Peyer's patch (tissue), 4 donors: ENCODE measurements around the gene KCNMA1. TPM values are rescaled to one million over a fixed set of nuclear protein-coding genes. Genes with fewer than 3 reads are reported as not detected.

Source experiments
- DNase-seq, 3 donors: peaks; one replicate each; pipeline ENCODE4 v3.0.0-alpha.2; 2017 to 2019
- H3K27ac ChIP-seq, 4 donors: fragments of 200-600 bp; sonication (generic); one replicate each; pipeline ENCODE4 v1.5.1; 2016 to 2019
- H3K27me3 ChIP-seq, 2 donors: fragments of 200-600 bp; sonication (generic); one replicate each; pipeline ENCODE4 v1.5.1; 2019
- H3K36me3 ChIP-seq, 3 donors: fragments of 200-600 bp; sonication (generic); one replicate each; pipeline ENCODE4 v1.5.1; 2016 to 2019
- H3K4me1 ChIP-seq, 4 donors: fragments of 200-600 bp; sonication (generic); one replicate each; pipeline ENCODE4 v1.5.1; 2016 to 2019
- H3K4me3 ChIP-seq, 4 donors: fragments of 200-600 bp; sonication (generic); 1 replicate in 3 of 4; 2 replicates in 1 of 4; pipeline ENCODE4 v1.5.1; 2016 to 2019; ENCODE audit warnings: mild to moderate bottlenecking in 1 of 4
- H3K9me3 ChIP-seq, 4 donors: fragments of 200-600 bp; sonication (generic); one replicate each; pipeline ENCODE4 v1.5.1; 2016 to 2019; ENCODE audit warnings: mild to moderate bottlenecking in 1 of 4
- POLR2A ChIP-seq, 2 donors: fragments of 450-650 bp; IDR thresholded peaks; one replicate each; pipeline ENCODE4 v1.5.1; 2017; ENCODE audit warnings: antibody characterized with exemption in 2 of 2, mild to moderate bottlenecking in 2 of 2, moderate library complexity in 2 of 2
- total RNA-seq, 4 donors: library from RNA; depleted of rRNA; stranded (reverse); fragments of >200 nt; gene quantifications; one replicate each; pipeline ENCODE4 v1.1.0, GENCODE V29; 2016
- TF ChIP-seq, protein P1 (sequence below), 6 experiments: fragments of 450-650 bp in 4 of 6; fragments of 200-600 bp in 2 of 6; sonication (generic) in 1 of 6; IDR thresholded peaks; one replicate each; pipeline ENCODE4 v1.5.1; 2017 to 2019; ENCODE audit warnings: antibody characterized with exemption in 6 of 6, mild to moderate bottlenecking in 3 of 6, moderate library complexity in 1 of 6

KCNMA1 gene
- total RNA-seq, 4 donors from 2014 or later = 17.8 to 29.1 (median 23.9) TPM

DNA sequence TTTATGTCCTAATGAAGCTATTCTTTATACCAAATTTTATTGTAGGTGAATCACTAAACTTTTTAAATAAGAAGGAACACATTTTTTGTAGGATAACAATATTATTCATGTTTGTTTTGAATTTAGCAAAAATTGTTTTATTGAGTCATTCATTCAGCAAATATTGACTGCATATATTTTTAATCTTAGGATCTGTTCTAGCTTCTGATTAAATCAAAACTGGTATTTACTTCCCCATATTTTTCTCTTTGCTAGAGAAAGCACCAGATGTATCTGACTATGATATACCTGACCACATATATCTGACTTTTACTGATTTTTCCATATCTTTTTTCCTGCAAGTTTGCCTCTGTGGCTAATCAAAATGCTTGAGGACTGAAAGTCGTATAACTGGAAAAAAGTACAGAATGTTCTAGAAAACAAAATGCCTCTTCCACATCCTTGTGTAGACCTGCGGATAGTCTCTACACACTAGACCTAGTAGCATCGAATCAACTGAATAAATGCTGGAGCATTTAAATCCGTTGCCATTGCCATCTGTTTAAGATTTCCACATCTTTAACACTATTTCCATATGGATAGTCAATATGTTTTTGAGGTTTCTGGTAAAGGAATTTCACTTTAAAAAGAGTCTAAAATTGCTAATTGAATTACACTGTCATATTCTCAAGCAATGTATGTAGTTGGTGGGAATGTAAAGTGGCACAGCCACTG, 594.7 kb downstream of the KCNMA1 start:
- Histone ChIP-seq H3K27ac (no peak overlapping the region), H3K4me3 (no peak overlapping the region), H3K4me1 (no peaks in the 10 kb centered on the region), H3K36me3 (no peaks in the 10 kb centered on the region), H3K27me3 (no peaks in the 10 kb centered on the region), H3K9me3 (no peaks in the 10 kb centered on the region)
- TF ChIP-seq, protein P1, sequence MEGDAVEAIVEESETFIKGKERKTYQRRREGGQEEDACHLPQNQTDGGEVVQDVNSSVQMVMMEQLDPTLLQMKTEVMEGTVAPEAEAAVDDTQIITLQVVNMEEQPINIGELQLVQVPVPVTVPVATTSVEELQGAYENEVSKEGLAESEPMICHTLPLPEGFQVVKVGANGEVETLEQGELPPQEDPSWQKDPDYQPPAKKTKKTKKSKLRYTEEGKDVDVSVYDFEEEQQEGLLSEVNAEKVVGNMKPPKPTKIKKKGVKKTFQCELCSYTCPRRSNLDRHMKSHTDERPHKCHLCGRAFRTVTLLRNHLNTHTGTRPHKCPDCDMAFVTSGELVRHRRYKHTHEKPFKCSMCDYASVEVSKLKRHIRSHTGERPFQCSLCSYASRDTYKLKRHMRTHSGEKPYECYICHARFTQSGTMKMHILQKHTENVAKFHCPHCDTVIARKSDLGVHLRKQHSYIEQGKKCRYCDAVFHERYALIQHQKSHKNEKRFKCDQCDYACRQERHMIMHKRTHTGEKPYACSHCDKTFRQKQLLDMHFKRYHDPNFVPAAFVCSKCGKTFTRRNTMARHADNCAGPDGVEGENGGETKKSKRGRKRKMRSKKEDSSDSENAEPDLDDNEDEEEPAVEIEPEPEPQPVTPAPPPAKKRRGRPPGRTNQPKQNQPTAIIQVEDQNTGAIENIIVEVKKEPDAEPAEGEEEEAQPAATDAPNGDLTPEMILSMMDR (IDR thresholded peaks at IDR 0.05) = no peak
- no peak for TF ChIP-seq POLR2A (IDR thresholded peaks at IDR 0.05)
- no peak for DNase-seq

DNA sequence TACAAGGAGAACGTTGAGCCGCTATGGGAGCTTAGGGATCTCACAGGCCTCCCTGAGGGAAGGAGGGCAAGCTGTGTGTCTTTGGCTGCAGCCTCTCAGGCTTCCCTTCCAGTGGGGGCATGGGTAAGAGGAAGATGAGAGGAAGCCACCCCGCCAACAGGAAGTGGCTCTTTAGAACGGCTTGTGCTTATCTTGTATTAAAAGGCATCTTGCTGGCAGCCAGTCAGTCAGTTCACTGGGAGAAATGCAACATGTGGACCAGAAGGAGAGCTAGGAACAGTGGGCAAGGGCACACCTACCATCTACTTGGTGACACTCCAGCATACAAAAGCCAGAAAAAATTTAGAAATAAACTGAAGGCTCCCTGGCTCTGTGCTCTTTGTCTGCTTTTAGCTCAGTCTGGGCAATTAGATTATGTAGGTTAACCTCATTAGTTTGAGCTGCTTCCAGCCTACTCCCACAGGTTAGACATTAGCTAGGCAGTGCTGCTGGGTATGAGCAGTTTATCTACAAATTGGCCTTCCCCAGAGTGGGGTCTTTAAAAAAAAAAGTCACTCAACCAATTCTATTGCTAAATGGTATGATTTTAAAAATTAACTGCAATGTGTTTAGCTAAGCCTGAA, 595.9 kb downstream of the KCNMA1 start:
- Histone ChIP-seq H3K36me3 (no peaks in the 10 kb centered on the region), H3K4me1 (no peaks in the 10 kb centered on the region), H3K4me3 (no peak overlapping the region), H3K9me3 (no peaks in the 10 kb centered on the region), H3K27me3 (no peaks in the 10 kb centered on the region), H3K27ac (no peak overlapping the region)
- TF ChIP-seq POLR2A (IDR thresholded peaks at IDR 0.05) = no peak
- TF ChIP-seq, protein P1 (IDR thresholded peaks at IDR 0.05) = no peak
- DNase-seq = peak in 2 of 3 donors; percentile 17 to 53

DNA sequence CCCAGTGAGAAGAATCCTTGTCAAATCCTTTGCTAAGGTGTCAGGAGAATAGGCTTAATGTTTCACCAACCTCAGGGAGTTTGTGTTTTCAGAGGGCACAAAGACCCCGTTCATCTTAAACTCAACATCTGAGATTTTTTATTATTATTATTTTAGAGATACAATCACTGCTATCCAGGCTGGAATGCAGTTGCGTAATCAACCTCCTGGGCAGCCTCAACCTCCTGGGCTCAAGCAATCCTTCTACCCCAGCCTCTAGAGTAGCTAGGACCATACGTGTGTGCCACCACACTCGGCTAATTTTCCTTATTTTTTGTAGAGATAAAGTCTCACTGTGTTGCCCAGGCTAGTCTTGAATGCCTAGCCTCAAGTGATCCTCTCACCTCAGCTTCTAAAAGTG, 599.2 kb downstream of the KCNMA1 start:
- no peak for DNase-seq
- Histone ChIP-seq H3K4me1 (no peaks in the 10 kb centered on the region), H3K36me3 (no peaks in the 10 kb centered on the region), H3K4me3 (no peak overlapping the region), H3K27ac (no peak overlapping the region), H3K27me3 (no peaks in the 10 kb centered on the region), H3K9me3 (no peaks in the 10 kb centered on the region)
- no peak for TF ChIP-seq POLR2A (IDR thresholded peaks at IDR 0.05)
- TF ChIP-seq, protein P1 (IDR thresholded peaks at IDR 0.05) = no peak

DNA sequence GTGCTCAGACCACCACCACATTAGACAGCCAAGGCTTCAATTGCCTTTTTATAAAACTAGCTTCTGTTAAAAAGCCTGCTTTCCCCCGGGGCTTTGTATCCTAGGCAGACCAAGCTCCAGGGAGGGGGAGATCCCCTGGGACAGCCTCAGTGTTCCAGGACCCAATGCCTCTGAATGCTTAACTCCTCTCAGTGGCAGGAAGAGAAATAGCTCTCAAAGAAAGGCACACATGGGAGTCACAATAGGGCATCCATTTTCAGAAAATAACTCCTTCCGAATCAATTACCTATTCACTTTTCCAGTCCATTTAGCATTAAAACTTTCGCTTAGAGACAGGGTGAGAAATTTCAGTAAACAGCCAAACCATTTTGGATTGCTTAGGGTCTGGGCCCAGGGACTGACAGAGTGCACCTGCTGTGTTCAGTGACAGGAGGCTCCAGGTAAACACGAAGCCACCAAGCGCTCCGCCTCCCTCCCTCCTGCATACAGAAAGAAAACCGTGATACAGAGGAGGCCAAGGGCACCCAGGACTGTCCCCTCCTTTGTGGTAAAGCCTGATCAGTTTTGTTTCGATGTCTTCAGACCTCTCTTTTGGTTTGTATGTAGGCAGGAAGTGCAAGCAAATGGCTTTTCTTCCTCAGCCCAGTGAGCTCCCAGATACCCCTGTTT, 599.7 kb downstream of the KCNMA1 start:
- no peak for TF ChIP-seq POLR2A (IDR thresholded peaks at IDR 0.05)
- TF ChIP-seq, protein P1 (IDR thresholded peaks at IDR 0.05) = no peak
- DNase-seq = no peak
- Histone ChIP-seq H3K4me1 (no peaks in the 10 kb centered on the region), H3K27ac (no peak overlapping the region), H3K4me3 (no peak overlapping the region), H3K9me3 (no peaks in the 10 kb centered on the region), H3K27me3 (no peaks in the 10 kb centered on the region), H3K36me3 (no peaks in the 10 kb centered on the region)

DNA sequence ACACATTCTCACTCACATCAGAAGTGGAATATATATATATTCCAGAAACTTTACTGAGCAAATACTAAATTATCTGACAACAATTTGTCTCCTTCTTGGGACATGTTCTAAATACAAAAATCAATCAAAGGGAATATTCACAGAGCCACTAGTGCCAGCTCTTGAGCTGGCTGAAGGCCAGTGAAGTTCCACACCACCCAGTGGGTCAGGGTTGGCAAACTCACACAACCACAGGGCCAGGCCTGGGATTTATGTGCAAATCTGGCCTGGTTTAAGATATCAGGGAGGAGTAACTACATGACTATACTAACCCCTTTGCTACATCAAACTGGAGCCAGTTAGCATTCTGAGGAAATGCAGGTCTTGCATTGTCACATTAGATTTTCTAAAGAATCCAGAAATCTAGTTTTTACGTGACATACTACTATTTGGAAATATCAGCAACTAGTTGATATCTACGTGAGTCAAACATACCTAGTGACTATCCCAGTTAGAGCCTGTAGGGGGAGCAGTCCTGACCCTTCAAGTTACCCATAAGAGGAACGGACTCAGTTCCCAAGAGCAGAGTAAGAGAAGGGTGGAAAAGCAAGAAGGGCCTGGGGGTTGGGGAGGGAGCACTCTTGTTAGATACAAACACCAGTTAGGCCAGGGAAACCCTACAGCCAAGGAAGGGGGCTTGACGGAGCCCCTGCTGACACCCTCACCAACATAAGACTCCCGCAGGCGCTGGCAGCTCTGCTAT, 600.4 kb downstream of the KCNMA1 start:
- DNase-seq = no peak
- no peaks in the 10 kb centered on the region for H3K36me3 ChIP-seq
- no peak overlapping the region for H3K4me3 ChIP-seq
- H3K27me3 ChIP-seq = no peaks in the 10 kb centered on the region
- no peak for TF ChIP-seq POLR2A (IDR thresholded peaks at IDR 0.05)
- TF ChIP-seq, protein P1 (IDR thresholded peaks at IDR 0.05) = peak in 4 of 6 experiments; percentile 5 to 24 (median 16)
- no peak overlapping the region for H3K27ac ChIP-seq
- no peaks in the 10 kb centered on the region for H3K4me1 ChIP-seq
- no peaks in the 10 kb centered on the region for H3K9me3 ChIP-seq
